ENCODE data around the gene DNAJB12. TPM values are rescaled to one million over a fixed set of nuclear protein-coding genes. Genes with fewer than 3 reads are reported as not detected.
"Not testable (repeated sequence)": the region's sequence is repeated elsewhere in the genome, so short reads cannot be mapped to it uniquely, and the experiment has no call there.

The DNAJB12 gene
- total and polyA plus RNA-seq, 4 donors: 15.9 to 22.0 (median 18.9) TPM

DNA sequence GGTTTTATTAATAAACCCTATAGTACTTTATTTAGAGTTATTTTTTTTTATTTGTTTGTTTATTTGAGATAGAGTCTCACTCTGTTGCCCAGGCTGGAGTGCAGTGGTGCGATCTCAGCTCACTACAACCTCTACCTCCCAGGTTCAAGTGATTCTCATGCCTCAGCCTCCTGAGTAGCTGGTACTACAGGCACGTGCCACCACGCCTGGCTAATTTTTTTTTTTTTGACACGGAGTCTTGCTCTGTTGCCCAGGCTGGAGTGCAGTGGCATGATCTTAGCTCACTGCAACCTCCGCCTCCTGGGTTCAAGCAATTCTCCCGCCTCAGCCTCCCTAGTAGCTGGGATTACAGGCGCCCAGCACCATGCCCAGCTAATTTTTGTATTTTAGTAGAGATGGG is 8.6 kb downstream of the DNAJB12 start:
- not testable (repeated sequence) for H3K9ac ChIP-seq (ENCODE audit: low read depth in 1 of 2, low read length in 2 of 2); H3K9me3 ChIP-seq (ENCODE audit: control insufficient read depth in 4 of 4, low read length in 3 of 4); H3K4me1 ChIP-seq (ENCODE audit: control insufficient read depth in 4 of 4, insufficient read depth in 4 of 4, low read length in 3 of 4); H3K27me3 ChIP-seq (ENCODE audit: control insufficient read depth in 4 of 4, insufficient read depth in 4 of 4, low read length in 3 of 4); H3K4me3 ChIP-seq (ENCODE audit: low read depth in 1 of 3, low read length in 3 of 3); H3K27ac ChIP-seq (ENCODE audit: low read depth in 1 of 2, low read length in 2 of 2); DNase-seq (ENCODE audit: low spot score)
- peaks cover 6 to 31% (median 16%) of the 10 kb centered on the region in 4 donors for H3K36me3 ChIP-seq (ENCODE audit: control insufficient read depth in 4 of 4, insufficient read depth in 3 of 4, low read depth in 1 of 4, low read length in 3 of 4)
- 97% methylated on average over 7 of the region's 7 CpGs for WGBS

DNA sequence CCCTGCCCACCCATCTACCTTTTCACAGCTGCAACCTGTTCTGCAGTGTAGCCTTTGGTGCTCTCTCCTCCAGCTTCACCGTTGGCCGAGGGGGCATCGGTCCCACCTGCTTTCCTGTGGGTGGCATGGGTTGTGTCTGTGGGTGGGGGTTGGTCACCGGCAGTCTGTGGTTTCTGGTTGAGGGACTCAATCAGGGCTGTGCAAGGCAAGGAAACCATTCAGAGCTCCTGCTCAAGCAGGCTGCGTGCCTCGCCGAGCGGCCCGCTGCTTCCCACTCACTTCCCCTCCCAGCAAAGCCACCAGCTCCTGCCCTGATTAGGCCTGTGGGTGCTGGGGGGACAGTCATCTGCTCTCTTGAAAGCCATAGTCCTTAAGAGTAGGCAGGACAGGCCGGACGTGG is 9.8 kb downstream of the DNAJB12 start:
- H3K4me1 ChIP-seq (ENCODE audit: control insufficient read depth in 4 of 4, insufficient read depth in 4 of 4, low read length in 3 of 4): peaks cover 0 to 4% (median 0%) of the 10 kb centered on the region in 4 donors
- H3K4me3 ChIP-seq (ENCODE audit: low read depth in 1 of 3, low read length in 3 of 3): no peak overlapping the region
- TF ChIP-seq JUND (IDR thresholded peaks at IDR 0.05) (no peak), FOXA2 (IDR thresholded peaks at IDR 0.05) (no peak), GABPA (IDR thresholded peaks at IDR 0.05 in 1 of 2, conservative IDR thresholded peaks at IDR 0.05 in 1 of 2) (no peak), EGR1 (IDR thresholded peaks at IDR 0.05; ENCODE audit: low read depth in 2 of 2) (no peak), RXRA (IDR thresholded peaks at IDR 0.05) (no peak), FOXA1 (IDR thresholded peaks at IDR 0.05) (no peak), HNF4A (conservative IDR thresholded peaks at IDR 0.05) (no peak)
- TF ChIP-seq, protein P1, sequence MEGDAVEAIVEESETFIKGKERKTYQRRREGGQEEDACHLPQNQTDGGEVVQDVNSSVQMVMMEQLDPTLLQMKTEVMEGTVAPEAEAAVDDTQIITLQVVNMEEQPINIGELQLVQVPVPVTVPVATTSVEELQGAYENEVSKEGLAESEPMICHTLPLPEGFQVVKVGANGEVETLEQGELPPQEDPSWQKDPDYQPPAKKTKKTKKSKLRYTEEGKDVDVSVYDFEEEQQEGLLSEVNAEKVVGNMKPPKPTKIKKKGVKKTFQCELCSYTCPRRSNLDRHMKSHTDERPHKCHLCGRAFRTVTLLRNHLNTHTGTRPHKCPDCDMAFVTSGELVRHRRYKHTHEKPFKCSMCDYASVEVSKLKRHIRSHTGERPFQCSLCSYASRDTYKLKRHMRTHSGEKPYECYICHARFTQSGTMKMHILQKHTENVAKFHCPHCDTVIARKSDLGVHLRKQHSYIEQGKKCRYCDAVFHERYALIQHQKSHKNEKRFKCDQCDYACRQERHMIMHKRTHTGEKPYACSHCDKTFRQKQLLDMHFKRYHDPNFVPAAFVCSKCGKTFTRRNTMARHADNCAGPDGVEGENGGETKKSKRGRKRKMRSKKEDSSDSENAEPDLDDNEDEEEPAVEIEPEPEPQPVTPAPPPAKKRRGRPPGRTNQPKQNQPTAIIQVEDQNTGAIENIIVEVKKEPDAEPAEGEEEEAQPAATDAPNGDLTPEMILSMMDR (IDR thresholded peaks at IDR 0.05; ENCODE audit: low read depth, low read length, missing input control): no peak
- TF ChIP-seq, protein P2, sequence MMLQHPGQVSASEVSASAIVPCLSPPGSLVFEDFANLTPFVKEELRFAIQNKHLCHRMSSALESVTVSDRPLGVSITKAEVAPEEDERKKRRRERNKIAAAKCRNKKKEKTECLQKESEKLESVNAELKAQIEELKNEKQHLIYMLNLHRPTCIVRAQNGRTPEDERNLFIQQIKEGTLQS (IDR thresholded peaks at IDR 0.05): no peak
- no peak overlapping the region for H3K27ac ChIP-seq (ENCODE audit: low read depth in 1 of 2, low read length in 2 of 2)
- peaks cover 6 to 33% (median 14%) of the 10 kb centered on the region in 4 donors for H3K36me3 ChIP-seq (ENCODE audit: control insufficient read depth in 4 of 4, insufficient read depth in 3 of 4, low read depth in 1 of 4, low read length in 3 of 4)
- no peaks in the 10 kb centered on the region for H3K9me3 ChIP-seq (ENCODE audit: control insufficient read depth in 4 of 4, low read length in 3 of 4)
- 85% methylated on average over 11 of the region's 11 CpGs for WGBS
- no peak overlapping the region for H3K9ac ChIP-seq (ENCODE audit: low read depth in 1 of 2, low read length in 2 of 2)
- DNase-seq (ENCODE audit: low spot score): no peak
- no peaks in the 10 kb centered on the region for H3K27me3 ChIP-seq (ENCODE audit: control insufficient read depth in 4 of 4, insufficient read depth in 4 of 4, low read length in 3 of 4)

DNA sequence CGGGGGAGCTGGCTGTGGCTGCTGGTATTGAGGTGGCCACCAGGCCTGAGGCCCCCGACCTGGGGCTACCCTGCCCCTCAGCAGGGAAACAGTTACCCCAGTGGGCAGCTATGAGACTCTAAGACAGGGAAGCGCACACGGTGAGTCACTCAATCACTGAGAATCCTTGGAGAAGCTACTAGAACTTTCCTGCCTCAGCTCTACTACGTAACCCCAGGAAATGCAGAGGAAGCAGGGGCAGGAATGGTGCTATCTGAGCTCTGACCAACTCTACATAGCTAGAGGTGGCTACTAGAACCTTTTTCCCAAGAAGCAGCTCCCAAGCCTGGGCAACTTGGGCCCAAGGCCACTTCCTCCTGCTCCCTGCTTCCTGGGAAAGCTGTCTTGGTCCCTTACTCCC is 11.8 kb downstream of the DNAJB12 start:
- peaks cover 4 to 32% (median 14%) of the 10 kb centered on the region in 4 donors for H3K36me3 ChIP-seq (ENCODE audit: control insufficient read depth in 4 of 4, insufficient read depth in 3 of 4, low read depth in 1 of 4, low read length in 3 of 4)
- 93% methylated on average over 5 of the region's 5 CpGs for WGBS

More for the DNA sequence above, 11.8 kb downstream of the DNAJB12 start:
- TF ChIP-seq HNF4G (IDR thresholded peaks at IDR 0.05): no peak
- TF ChIP-seq, protein P3, sequence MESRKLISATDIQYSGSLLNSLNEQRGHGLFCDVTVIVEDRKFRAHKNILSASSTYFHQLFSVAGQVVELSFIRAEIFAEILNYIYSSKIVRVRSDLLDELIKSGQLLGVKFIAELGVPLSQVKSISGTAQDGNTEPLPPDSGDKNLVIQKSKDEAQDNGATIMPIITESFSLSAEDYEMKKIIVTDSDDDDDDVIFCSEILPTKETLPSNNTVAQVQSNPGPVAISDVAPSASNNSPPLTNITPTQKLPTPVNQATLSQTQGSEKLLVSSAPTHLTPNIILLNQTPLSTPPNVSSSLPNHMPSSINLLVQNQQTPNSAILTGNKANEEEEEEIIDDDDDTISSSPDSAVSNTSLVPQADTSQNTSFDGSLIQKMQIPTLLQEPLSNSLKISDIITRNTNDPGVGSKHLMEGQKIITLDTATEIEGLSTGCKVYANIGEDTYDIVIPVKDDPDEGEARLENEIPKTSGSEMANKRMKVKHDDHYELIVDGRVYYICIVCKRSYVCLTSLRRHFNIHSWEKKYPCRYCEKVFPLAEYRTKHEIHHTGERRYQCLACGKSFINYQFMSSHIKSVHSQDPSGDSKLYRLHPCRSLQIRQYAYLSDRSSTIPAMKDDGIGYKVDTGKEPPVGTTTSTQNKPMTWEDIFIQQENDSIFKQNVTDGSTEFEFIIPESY (IDR thresholded peaks at IDR 0.05): no peak
- TF ChIP-seq, protein P2 (IDR thresholded peaks at IDR 0.05): no peak
- no peak for TF ChIP-seq FOXA2 (IDR thresholded peaks at IDR 0.05)
- TF ChIP-seq NR2F2 (IDR thresholded peaks at IDR 0.05): no peak
- Histone ChIP-seq H3K9me3 (ENCODE audit: control insufficient read depth in 4 of 4, low read length in 3 of 4) (no peaks in the 10 kb centered on the region), H3K4me1 (ENCODE audit: control insufficient read depth in 4 of 4, insufficient read depth in 4 of 4, low read length in 3 of 4) (peaks cover 0 to 4% (median 0%) of the 10 kb centered on the region in 4 donors), H3K9ac (ENCODE audit: low read depth in 1 of 2, low read length in 2 of 2) (no peak overlapping the region), H3K27ac (ENCODE audit: low read depth in 1 of 2, low read length in 2 of 2) (no peak overlapping the region), H3K27me3 (ENCODE audit: control insufficient read depth in 4 of 4, insufficient read depth in 4 of 4, low read length in 3 of 4) (no peaks in the 10 kb centered on the region), H3K4me3 (ENCODE audit: low read depth in 1 of 3, low read length in 3 of 3) (no peak overlapping the region)
- DNase-seq (ENCODE audit: low spot score): no peak

All from liver (tissue), 9 donors.